GM12892 (cell line): ENCODE results near the gene QSOX1.

Experiments used
- POLR2A ChIP-seq: IDR thresholded peaks from 2 replicates; pipeline ENCODE4 v1.6.1; 2011; ENCODE audit warnings: low read depth, low read length, control low read depth
- POLR2AphosphoS5 ChIP-seq: IDR thresholded peaks from 2 replicates; pipeline ENCODE4 v1.6.1; 2011; ENCODE audit warnings: low read depth, low read length, control low read depth
- TAF1 ChIP-seq: IDR thresholded peaks from 2 replicates; pipeline ENCODE4 v1.6.1; 2011; ENCODE audit warnings: low read depth, mild to moderate bottlenecking, control low read depth, low read length, borderline replicate concordance

DNA sequence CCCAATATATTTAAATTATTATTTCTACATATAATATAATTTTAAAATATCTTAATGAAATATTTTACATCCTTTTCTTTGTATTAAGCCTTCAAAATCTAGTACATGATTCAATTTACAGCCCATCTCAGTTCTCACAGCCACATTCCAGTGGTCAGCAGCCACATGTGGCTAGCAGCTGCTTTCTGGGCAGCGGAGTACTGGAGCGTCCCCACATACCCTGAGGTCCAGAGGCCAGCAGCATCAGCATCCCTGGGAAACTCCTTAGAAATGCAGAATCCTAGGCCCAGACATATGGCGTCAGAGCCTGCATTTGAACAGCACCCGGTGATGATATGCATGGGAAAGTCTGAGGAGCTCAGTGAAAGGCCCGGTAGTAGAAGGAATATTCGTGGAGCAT is 66.8 kb downstream of the QSOX1 start:
- TF ChIP-seq POLR2A (no peak), POLR2AphosphoS5 (no peak), TAF1 (no peak)
